ENCODE measurements around the gene SH3GL3. TPM values are rescaled to one million over a fixed set of nuclear protein-coding genes. Genes with fewer than 3 reads are reported as not detected.

SH3GL3 gene
- total RNA-seq, 1 experiment from 2014 or later: not detected

GRCh38 chr15:83491486-83491885 lies 44.3 kb downstream of the SH3GL3 start:
- intact Hi-C loops (cut with micrococcal nuclease; ENCODE audit: unreplicated experiment): no loop called here
- Histone ChIP-seq H3K27me3 (ENCODE audit: control insufficient read depth, insufficient read depth, low read length) (no peaks in the 10 kb centered on the region), H3K36me3 (ENCODE audit: control insufficient read depth, insufficient read depth, low read length) (no peaks in the 10 kb centered on the region), H3K4me1 (ENCODE audit: control insufficient read depth, insufficient read depth, low read length) (no peaks in the 10 kb centered on the region), H3K9me3 (ENCODE audit: control insufficient read depth, insufficient read depth, low read depth, low read length) (no peaks in the 10 kb centered on the region), H3K4me3 (ENCODE audit: low read depth in 2 of 2, low read length in 2 of 2) (no peak overlapping the region), H3K27ac (ENCODE audit: low read length) (no peak overlapping the region)
- ATAC-seq (no peak), DNase-seq (ENCODE audit: low read depth, low spot score) (no peak)
- CTCF ChIA-PET: interaction anchor here (0.6 kb wide), 1 partner anchor 329 kb away, joined by 6 read pairs; no protein-coding TSS in a partner anchor
- POLR2A ChIA-PET: no interaction called here
- in situ Hi-C loops (cut with HindIII; ENCODE audit: low pct_unique_long_range_greater_than_20kb, low sequenced_read_pairs): no loop called here
- TF ChIP-seq TCF7L2 (IDR thresholded peaks at IDR 0.05; ENCODE audit: low read depth, low read length) (no peak), SIN3A (IDR thresholded peaks at IDR 0.05; ENCODE audit: borderline replicate concordance, insufficient read depth, low read depth, low read length) (no peak), CTCF (IDR thresholded peaks at IDR 0.05) (no peak), REST (IDR thresholded peaks at IDR 0.05; ENCODE audit: insufficient read depth in 1 of 2, low read depth in 2 of 2, low read length in 1 of 2) (no peak), POLR2AphosphoS5 (IDR thresholded peaks at IDR 0.05; ENCODE audit: low read depth, low read length) (no peak)
- BruUV-seq (replicated peaks): no TSS peak

DNA sequence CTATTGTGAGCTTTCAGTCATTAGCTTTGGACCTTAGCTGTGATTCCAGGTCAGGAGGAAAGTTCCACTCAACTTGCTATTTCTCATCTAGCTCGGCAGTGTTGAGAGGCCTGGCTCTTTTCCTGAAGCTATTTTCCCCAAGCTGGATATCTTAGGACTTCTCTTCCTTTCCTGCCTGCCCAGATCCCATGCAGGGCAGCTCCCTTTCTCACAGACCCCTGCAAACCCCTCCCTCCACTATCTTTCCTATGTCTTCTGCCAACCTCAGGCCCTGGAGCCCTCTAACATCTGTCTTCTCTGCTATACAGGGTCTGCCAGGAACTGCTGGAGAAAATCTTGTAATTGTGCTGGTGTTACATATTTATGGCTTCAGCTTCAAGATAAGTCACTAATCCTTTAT lies 49.6 kb downstream of the SH3GL3 start:
- Histone ChIP-seq H3K9me3 (ENCODE audit: control insufficient read depth, insufficient read depth, low read depth, low read length) (no peaks in the 10 kb centered on the region), H3K4me3 (ENCODE audit: low read depth in 2 of 2, low read length in 2 of 2) (no peak overlapping the region), H3K27ac (ENCODE audit: low read length) (no peak overlapping the region), H3K27me3 (ENCODE audit: control insufficient read depth, insufficient read depth, low read length) (no peaks in the 10 kb centered on the region), H3K4me1 (ENCODE audit: control insufficient read depth, insufficient read depth, low read length) (no peaks in the 10 kb centered on the region), H3K36me3 (ENCODE audit: control insufficient read depth, insufficient read depth, low read length) (no peaks in the 10 kb centered on the region)
- DNase-seq (ENCODE audit: low read depth, low spot score): no peak
- ChIA-PET POLR2A (no interaction called here), CTCF (no interaction called here)
- intact Hi-C loops (cut with micrococcal nuclease; ENCODE audit: unreplicated experiment): no loop called here
- no peak for ATAC-seq
- in situ Hi-C loops (cut with HindIII; ENCODE audit: low pct_unique_long_range_greater_than_20kb, low sequenced_read_pairs): no loop called here
- no TSS peak for BruUV-seq (replicated peaks)
- TF ChIP-seq SIN3A (IDR thresholded peaks at IDR 0.05; ENCODE audit: borderline replicate concordance, insufficient read depth, low read depth, low read length) (no peak), REST (IDR thresholded peaks at IDR 0.05; ENCODE audit: insufficient read depth in 1 of 2, low read depth in 2 of 2, low read length in 1 of 2) (no peak), TCF7L2 (IDR thresholded peaks at IDR 0.05; ENCODE audit: low read depth, low read length) (no peak), POLR2AphosphoS5 (IDR thresholded peaks at IDR 0.05; ENCODE audit: low read depth, low read length) (no peak), CTCF (IDR thresholded peaks at IDR 0.05) (no peak)
